Lower leg skin (tissue), 3 donors: ENCODE results near the gene KCNT1.

Experiments used
- POLR2A ChIP-seq, 2 donors: fragments of 450-650 bp; IDR thresholded peaks; one replicate each; pipeline ENCODE4 v1.6.1; 2016 to 2017; ENCODE audit warnings: antibody characterized with exemption in 2 of 2, mild to moderate bottlenecking in 1 of 2, moderate library complexity in 1 of 2
- TF ChIP-seq, protein P1 (sequence below), 3 donors: fragments of 450-650 bp; IDR thresholded peaks; one replicate each; pipeline ENCODE4 v1.5.1; 2016; ENCODE audit warnings: antibody characterized with exemption in 3 of 3, mild to moderate bottlenecking in 3 of 3, moderate library complexity in 2 of 3

DNA sequence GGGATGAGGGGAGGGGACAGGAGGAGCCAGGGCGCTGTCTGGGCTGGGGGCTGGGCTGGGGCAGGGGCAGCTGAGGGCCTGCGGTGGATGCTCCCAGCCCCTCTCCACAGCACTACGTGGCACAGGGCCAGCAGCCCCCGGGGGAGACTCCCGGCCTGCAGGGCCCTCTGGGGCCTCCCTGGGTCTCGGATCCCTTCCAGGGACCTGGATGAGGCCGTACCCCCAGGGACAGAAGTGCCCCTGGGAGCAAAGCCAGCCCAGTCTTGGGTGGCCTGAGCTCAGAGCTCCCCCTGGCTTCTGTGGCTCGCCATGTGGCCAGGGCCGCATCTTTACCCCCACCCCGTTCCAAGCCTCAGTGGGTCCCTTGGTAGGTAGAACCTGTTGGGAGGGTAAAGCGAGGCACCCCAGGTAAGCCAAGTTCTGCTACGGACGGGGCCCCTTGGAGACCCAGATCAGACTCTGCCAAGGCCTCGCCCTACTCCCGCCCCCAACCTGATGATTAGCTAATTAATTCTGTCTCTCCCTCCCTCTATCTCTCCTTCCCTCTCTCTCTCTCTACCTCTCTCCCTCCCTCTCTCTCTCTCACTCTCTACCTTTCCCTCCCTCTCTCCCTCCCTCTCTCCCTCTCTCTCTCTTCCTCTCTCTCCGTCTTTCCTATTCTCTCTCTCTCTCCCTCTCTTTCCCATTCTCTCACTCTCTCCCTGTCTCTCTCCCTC is 24.3 kb downstream of the KCNT1 start:
- TF ChIP-seq, protein P1, sequence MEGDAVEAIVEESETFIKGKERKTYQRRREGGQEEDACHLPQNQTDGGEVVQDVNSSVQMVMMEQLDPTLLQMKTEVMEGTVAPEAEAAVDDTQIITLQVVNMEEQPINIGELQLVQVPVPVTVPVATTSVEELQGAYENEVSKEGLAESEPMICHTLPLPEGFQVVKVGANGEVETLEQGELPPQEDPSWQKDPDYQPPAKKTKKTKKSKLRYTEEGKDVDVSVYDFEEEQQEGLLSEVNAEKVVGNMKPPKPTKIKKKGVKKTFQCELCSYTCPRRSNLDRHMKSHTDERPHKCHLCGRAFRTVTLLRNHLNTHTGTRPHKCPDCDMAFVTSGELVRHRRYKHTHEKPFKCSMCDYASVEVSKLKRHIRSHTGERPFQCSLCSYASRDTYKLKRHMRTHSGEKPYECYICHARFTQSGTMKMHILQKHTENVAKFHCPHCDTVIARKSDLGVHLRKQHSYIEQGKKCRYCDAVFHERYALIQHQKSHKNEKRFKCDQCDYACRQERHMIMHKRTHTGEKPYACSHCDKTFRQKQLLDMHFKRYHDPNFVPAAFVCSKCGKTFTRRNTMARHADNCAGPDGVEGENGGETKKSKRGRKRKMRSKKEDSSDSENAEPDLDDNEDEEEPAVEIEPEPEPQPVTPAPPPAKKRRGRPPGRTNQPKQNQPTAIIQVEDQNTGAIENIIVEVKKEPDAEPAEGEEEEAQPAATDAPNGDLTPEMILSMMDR (IDR thresholded peaks at IDR 0.05): no peak
- TF ChIP-seq POLR2A (IDR thresholded peaks at IDR 0.05): no peak
